Erythroblast (primary cell): Measurements from ENCODE around the gene NPSR1.

Experiments used
- GATA1 ChIP-seq: IDR thresholded peaks from 2 replicates; pipeline ENCODE4 v1.6.1; 2011; ENCODE audit warnings: low read depth, mild to moderate bottlenecking, control low read depth, low read length, moderate library complexity
- POLR2A ChIP-seq: IDR thresholded peaks from 2 replicates; pipeline ENCODE4 v1.6.1; 2011; ENCODE audit warnings: mild to moderate bottlenecking, low read length

DNA sequence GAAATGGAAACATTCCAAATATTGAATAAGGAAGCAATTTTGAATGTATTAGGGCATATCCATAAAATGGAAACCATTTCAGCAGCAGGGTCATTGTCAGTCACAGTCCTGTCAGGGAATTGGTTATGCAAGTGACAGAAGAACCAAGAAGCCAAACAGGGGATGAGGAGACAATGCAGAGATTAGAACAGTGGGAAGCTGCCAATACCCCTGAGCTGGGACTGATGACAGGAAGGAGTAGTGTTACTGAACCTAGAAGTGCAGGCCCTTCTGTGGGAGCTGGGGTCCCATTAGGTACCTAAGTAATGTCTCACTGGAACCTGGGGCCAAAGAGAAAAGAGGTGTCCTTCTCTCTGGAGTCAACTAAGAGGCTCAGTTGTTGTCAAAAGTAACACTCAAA is 37.6 kb upstream of the NPSR1 start:
- TF ChIP-seq POLR2A = no peak
- TF ChIP-seq GATA1 = no peak
